Measurements from ENCODE around the gene SAFB.
"Not testable (repeated sequence)": the region's sequence is repeated elsewhere in the genome, so short reads cannot be mapped to it uniquely, and the experiment has no call there.

SAFB gene

GRCh38 chr19:5686326-5686646 lies 63.4 kb downstream of the SAFB start:
- no peak for DNase-seq (ENCODE audit: low spot score)

- peak; percentile 97 for DNase-seq (ENCODE audit: low spot score)
Measured at GRCh38 chr19:5686647-5687359, 63.9 kb downstream of the SAFB start.

GRCh38 chr19:5687360-5688198 lies 64.7 kb downstream of the SAFB start:
- no peak for DNase-seq (ENCODE audit: low spot score)

GRCh38 chr19:5688262-5688881 lies 65.5 kb downstream of the SAFB start:
- DNase-seq (ENCODE audit: low spot score) = not testable (repeated sequence)

- peak; percentile 93 for DNase-seq (ENCODE audit: low spot score)
Measured at GRCh38 chr19:5690125-5690954, 67.5 kb downstream of the SAFB start, which contains the start of gene RPL36. RPL36 (plus strand) TSS chr19:5690295; CDS start chr19:5690508, 213 bp downstream.

GRCh38 chr19:5690955-5691821 lies 68.3 kb downstream of the SAFB start:
- no peak for DNase-seq (ENCODE audit: low spot score)

GRCh38 chr19:5691822-5692722 lies 69.2 kb downstream of the SAFB start:
- DNase-seq (ENCODE audit: low spot score) = no peak

GRCh38 chr19:5692723-5693194 lies 69.9 kb downstream of the SAFB start:
- DNase-seq (ENCODE audit: low spot score) = no peak

GRCh38 chr19:5693195-5694166 lies 70.6 kb downstream of the SAFB start:
- no peak for DNase-seq (ENCODE audit: low spot score)

GRCh38 chr19:5694167-5694955 lies 71.5 kb downstream of the SAFB start:
- no peak for DNase-seq (ENCODE audit: low spot score)

GRCh38 chr19:5694956-5695648 lies 72.2 kb downstream of the SAFB start:
- no peak for DNase-seq (ENCODE audit: low spot score)

- DNase-seq (ENCODE audit: low spot score) = no peak
Measured at GRCh38 chr19:5695649-5696195, 72.8 kb downstream of the SAFB start.

GRCh38 chr19:5696196-5697021 lies 73.5 kb downstream of the SAFB start:
- no peak for DNase-seq (ENCODE audit: low spot score)

- no peak for DNase-seq (ENCODE audit: low spot score)
Measured at GRCh38 chr19:5697022-5697889, 74.4 kb downstream of the SAFB start.

Measured in D341Med (cell line).